Duodenal mucosa (tissue), 2 donors: ENCODE data around the gene SRSF2.
"Not testable (repeated sequence)": the region's sequence is repeated elsewhere in the genome, so short reads cannot be mapped to it uniquely, and the experiment has no call there.

Source experiments
- H3K27ac ChIP-seq: one replicate; pipeline ENCODE4 v1.7.0; 2013; ENCODE audit warnings: low read depth, low read length
- H3K27me3 ChIP-seq, 2 donors: one replicate each; pipeline ENCODE4 v1.7.0; 2013; ENCODE audit warnings: low read length in 2 of 2, control low read depth in 1 of 2; ENCODE audit not compliant: insufficient read depth in 2 of 2, control insufficient read depth in 1 of 2
- H3K36me3 ChIP-seq, 2 donors: one replicate each; pipeline ENCODE4 v1.7.0; 2013; ENCODE audit warnings: low read length in 2 of 2, control low read depth in 1 of 2; ENCODE audit not compliant: insufficient read depth in 2 of 2, control insufficient read depth in 1 of 2
- H3K4me1 ChIP-seq, 2 donors: one replicate each; pipeline ENCODE4 v1.7.0; 2013; ENCODE audit warnings: low read length in 2 of 2, control low read depth in 1 of 2; ENCODE audit not compliant: insufficient read depth in 2 of 2, control insufficient read depth in 1 of 2
- H3K4me3 ChIP-seq, 2 donors: one replicate each; pipeline ENCODE4 v1.7.0; 2013; ENCODE audit warnings: low read length in 2 of 2, low read depth in 1 of 2
- H3K9ac ChIP-seq, 2 donors: one replicate each; pipeline ENCODE4 v1.7.0; 2013; ENCODE audit warnings: low read length in 2 of 2, low read depth in 1 of 2
- H3K9me3 ChIP-seq, 2 donors: one replicate each; pipeline ENCODE4 v1.7.0; 2013; ENCODE audit warnings: low read length in 2 of 2, control low read depth in 1 of 2; ENCODE audit not compliant: control insufficient read depth in 1 of 2

Gene SRSF2

DNA sequence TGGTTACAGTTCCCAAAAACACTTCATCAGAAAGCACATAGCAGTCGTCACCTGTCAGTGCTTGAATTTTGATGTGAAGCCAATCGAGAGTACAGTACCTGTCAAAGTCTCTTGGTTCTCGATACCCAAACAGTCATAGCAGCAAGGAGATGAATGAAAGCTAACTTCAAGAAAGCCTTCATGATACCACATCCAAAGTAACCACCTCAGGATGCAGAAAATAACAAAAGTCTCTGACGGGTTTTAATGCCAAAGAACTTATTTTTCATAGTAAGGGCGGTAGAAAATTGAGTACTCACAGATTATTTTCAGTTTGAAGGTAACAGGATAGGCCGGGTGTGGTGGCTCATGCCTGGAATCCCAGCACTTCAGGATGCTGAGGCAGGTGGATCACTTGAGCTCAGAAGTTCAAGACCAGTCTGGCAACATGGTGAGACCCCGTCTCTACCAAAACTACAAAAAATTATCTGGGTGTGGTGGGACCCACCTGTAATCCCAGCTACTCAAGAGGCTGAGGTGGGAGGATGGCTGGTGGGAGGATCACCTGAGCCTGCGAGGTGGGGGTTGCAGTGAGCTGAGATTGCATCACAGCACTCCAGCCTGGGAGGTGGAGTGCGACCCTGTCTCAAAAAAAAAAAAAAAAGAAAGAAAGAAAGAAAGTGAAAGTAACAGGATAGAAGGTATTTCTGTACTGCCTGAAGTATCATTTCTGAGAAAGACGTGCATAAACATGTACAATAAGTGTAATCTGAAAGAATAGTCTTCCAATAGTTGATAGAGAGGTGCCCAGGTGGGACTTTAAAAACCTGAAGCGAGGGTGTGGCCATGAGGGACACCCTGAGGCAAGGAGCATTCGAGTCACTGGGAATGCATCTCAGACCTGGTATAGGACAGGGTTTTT is 16.2 kb upstream of the SRSF2 start:
- Histone ChIP-seq H3K27ac (no peak overlapping the region), H3K36me3 (peaks cover 0 to 20% of the 10 kb centered on the region in 2 donors), H3K9ac (peak overlapping the region in 1 of 2 donors; percentile 28), H3K4me1 (no peaks in the 10 kb centered on the region), H3K9me3 (no peaks in the 10 kb centered on the region), H3K4me3 (peak overlapping the region; percentile 14 to 41), H3K27me3 (no peaks in the 10 kb centered on the region)

- Histone ChIP-seq H3K4me1 (no peaks in the 10 kb centered on the region), H3K27me3 (no peaks in the 10 kb centered on the region), H3K9ac (no peak overlapping the region), H3K27ac (no peak overlapping the region), H3K4me3 (no peak overlapping the region), H3K9me3 (no peaks in the 10 kb centered on the region), H3K36me3 (peaks cover 0 to 15% of the 10 kb centered on the region in 2 donors)
Measured at GRCh38 chr17:76752006-76752405, 14.9 kb upstream of the SRSF2 start.

GRCh38 chr17:76751416-76751993 is 14.4 kb upstream of the SRSF2 start:
- H3K27ac ChIP-seq, result no peak overlapping the region
- no peak overlapping the region for H3K9ac ChIP-seq
- no peaks in the 10 kb centered on the region for H3K4me1 ChIP-seq
- no peaks in the 10 kb centered on the region for H3K9me3 ChIP-seq
- no peaks in the 10 kb centered on the region for H3K27me3 ChIP-seq
- H3K4me3 ChIP-seq, result no peak overlapping the region
- H3K36me3 ChIP-seq, result peaks cover 1 to 13% of the 10 kb centered on the region in 2 donors

DNA sequence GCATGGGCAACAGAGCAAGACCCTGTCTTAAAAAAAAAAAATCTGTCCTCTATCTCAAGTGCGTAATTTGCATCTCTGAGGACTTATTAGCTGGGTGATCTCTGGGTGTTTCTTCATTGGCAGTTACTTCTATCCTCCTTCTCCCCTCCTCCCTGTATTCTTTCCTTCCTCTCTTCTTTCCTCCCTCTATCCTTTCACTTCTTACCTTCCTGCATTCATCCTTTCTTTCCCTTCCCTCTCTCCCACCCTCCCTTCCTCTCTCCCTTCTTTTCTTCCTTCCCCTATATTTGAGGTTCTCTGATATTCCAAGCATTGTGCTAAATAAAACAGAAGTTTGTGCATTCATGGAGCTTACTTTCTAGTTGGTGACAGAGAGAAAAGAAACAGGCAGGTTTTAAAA is 11.5 kb upstream of the SRSF2 start:
- Histone ChIP-seq H3K9me3 (no peaks in the 10 kb centered on the region), H3K36me3 (peaks cover 13 to 32% of the 10 kb centered on the region in 2 donors), H3K27ac (no peak overlapping the region), H3K4me1 (no peaks in the 10 kb centered on the region), H3K4me3 (no peak overlapping the region), H3K27me3 (no peaks in the 10 kb centered on the region), H3K9ac (no peak overlapping the region)

DNA sequence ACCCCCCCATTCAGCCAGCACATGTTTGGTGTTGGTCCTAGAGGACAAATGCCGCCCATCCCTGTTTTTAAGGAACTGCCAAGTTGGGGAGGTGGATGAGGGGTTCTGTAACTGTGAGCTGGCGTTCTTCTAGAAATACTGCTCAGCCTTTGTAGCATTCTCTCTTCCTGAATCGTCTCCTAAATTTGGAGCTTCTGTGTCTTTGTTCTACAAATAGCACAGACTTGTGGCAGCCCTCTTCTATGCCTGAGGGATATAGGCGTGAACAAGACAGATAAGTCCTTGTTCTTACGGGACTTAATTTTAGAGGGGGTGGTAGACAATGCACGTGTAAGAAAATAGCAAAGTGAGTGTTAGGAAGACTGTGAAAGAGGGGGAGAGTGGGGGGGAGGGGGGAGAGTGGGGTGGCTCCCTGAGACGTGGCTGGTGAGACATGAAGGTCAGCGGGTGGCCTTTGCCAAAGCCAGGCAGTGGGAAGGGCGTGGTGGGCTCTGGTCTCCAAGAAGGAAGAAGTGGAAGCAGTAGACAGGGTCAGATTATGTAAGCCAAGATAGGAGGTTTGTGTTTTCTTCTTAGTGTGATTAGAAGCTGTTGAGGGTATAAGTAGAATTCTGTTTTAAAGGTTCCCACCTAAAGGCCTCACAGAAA is 10.7 kb upstream of the SRSF2 start:
- Histone ChIP-seq H3K4me1 (no peaks in the 10 kb centered on the region), H3K27me3 (no peaks in the 10 kb centered on the region), H3K9me3 (no peaks in the 10 kb centered on the region), H3K36me3 (peaks cover 13 to 35% of the 10 kb centered on the region in 2 donors), H3K4me3 (no peak overlapping the region), H3K9ac (no peak overlapping the region), H3K27ac (no peak overlapping the region)

- not testable (repeated sequence) for H3K9ac ChIP-seq, H3K4me3 ChIP-seq, H3K27me3 ChIP-seq, H3K27ac ChIP-seq, H3K4me1 ChIP-seq, H3K9me3 ChIP-seq
- peaks cover 13 to 39% of the 10 kb centered on the region in 2 donors for H3K36me3 ChIP-seq
Measured at GRCh38 chr17:76745785-76746184, 8.7 kb upstream of the SRSF2 start.

GRCh38 chr17:76744747-76745146 is 7.6 kb upstream of the SRSF2 start:
- no peak overlapping the region for H3K4me3 ChIP-seq
- H3K4me1 ChIP-seq, result peaks cover 0 to 3% of the 10 kb centered on the region in 2 donors
- H3K9me3 ChIP-seq, result no peaks in the 10 kb centered on the region
- no peak overlapping the region for H3K9ac ChIP-seq
- H3K27me3 ChIP-seq, result no peaks in the 10 kb centered on the region
- H3K27ac ChIP-seq, result no peak overlapping the region
- peaks cover 13 to 39% of the 10 kb centered on the region in 2 donors for H3K36me3 ChIP-seq

GRCh38 chr17:76742958-76743357 is 5.8 kb upstream of the SRSF2 start:
- Histone ChIP-seq H3K27ac (no peak overlapping the region), H3K36me3 (peaks cover 13 to 39% of the 10 kb centered on the region in 2 donors), H3K9ac (no peak overlapping the region), H3K4me1 (peaks cover 13 to 15% of the 10 kb centered on the region in 2 donors), H3K9me3 (no peaks in the 10 kb centered on the region), H3K27me3 (no peaks in the 10 kb centered on the region), H3K4me3 (no peak overlapping the region)

DNA sequence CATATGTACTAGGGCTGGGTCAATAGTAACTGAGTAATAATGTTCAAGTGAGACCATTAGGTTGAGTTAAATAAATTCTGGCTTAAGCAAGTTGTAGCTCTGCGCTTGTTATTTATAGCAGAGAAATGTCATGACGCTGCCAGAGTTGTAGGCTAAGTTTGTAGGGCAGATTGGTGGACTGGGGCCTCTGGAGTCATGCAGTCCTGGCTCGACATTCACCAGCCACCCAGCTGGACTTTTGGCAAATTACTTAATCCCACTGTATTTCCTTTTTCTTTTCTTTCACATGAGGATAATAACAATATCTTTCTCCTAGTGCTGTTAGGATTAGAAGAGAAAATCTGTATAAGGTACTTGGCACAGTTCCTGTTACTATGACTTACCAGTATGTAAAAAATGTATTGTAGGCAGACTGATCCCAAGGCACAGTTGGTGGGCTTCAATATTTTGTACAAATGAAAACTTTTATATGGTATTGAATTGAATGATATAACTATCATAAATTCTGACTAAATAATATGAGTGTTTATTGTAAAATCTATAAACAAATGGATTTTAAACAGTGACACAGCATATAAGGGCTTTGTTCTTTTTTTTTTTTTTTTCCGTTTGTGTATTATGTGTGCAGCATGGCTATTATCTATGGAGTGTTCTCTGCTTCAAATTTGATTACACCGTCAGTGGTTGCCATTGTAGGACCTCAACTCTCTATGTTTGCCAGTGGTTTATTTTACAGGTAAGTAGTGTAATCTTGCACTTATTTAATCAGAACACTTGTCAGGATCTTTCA is 3.4 kb upstream of the SRSF2 start:
- peaks cover 10 to 34% of the 10 kb centered on the region in 2 donors for H3K36me3 ChIP-seq
- no peak overlapping the region for H3K27ac ChIP-seq

More for the DNA sequence above, 3.4 kb upstream of the SRSF2 start:
- no peaks in the 10 kb centered on the region for H3K27me3 ChIP-seq
- no peak overlapping the region for H3K9ac ChIP-seq
- no peaks in the 10 kb centered on the region for H3K9me3 ChIP-seq
- H3K4me1 ChIP-seq, result peaks cover 13 to 15% of the 10 kb centered on the region in 2 donors
- no peak overlapping the region for H3K4me3 ChIP-seq
